HG02759 (cell line): ENCODE measurements around the gene ZCCHC14.
"Not testable (repeated sequence)": the region's sequence is repeated elsewhere in the genome, so short reads cannot be mapped to it uniquely, and the experiment has no call there.

Source experiments
- ATAC-seq: cut with Tn5 transposase; IDR thresholded peaks from one replicate; pipeline ENCODE4 v1.9.1; 2021; ENCODE audit warnings: mild to moderate bottlenecking, moderate library complexity; ENCODE audit not compliant: unreplicated experiment

Gene ZCCHC14

DNA sequence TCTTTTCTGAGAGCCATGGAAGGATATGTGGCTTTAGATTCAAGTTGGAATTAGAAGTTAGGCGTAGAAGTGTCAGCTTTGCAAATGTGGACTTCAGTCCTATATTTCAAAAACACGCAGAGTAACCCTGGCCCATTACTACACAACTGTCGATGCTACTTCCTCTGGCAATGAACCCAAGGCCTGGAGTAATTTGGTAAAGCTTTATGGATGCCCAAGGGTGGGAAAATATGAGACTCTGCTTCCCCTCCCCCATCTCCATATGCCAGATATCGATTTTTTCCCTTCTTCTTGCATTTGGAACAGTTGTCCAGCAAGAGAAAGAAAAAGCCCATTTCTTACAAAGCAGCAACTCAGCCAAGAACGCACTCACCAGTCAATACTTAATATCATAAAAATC, 103.6 kb downstream of the ZCCHC14 start:
- no peak for ATAC-seq

DNA sequence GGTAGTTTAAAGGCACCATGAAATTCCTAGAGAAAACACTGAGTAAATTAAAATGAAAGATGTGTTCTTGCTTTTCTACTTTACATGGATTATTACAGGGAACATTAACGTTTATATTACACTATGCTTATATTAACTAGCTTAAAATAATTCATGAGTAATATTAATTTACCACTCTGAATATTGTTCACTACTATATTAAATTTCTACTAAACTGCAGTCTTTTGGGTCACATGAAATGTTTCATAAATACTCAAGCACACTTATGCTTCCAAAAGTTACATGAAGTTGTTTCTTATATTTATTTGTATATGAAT, 104.0 kb downstream of the ZCCHC14 start:
- no peak for ATAC-seq

DNA sequence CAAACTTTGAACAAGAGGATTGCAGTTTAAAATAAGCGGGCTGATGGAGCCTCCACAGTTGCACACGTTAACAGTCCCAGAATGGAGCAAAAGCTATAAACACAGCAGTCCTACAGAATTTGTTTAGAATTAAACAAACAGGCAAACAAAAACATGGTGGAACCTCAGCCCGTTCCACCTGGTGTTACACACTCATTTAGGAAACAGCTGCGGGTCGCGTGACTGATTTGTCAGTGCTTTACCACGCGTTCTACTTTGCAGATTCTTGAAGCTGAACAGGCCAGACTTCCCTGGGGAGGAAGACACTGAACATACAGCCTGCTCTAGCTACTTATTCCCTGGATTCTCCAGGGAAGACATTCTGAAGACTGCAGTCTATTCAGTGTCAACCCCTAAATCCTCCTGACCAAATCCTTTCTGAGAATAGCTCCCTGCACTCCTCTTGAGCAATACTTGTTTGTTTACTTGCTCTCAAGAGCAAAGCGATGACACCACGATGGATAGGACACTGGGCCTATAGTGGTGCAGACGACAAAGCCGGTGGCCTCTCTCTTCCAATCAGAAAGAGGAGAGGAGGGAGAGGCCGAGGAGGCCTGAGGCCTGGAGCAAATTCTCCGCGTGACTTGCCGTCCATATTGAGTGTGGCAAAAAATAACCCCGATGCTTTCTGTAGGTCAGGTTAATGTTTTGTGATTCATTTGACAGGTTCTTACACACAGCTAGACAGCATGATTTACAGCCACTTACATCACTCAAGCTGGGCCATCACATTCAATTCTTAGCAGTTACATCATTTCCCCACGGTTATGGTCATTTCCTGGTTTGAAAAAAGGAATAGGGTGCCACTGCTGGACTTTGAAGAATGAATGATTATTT, 104.6 kb downstream of the ZCCHC14 start:
- peak; percentile 50 for ATAC-seq

DNA sequence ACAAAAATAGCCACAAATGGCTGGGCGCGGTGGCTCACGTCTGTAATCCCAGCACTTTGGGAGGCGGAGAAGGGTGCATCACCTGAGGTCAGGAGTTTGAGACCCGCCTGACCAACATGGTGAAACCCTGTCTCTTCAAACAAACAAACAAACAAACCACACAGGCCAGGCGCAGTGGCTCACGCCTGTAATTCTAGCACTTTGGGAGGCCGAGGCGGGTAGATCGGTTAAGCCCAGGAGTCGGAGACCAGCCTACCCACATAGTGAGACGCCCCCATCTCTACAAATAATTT, 108.0 kb downstream of the ZCCHC14 start:
- not testable (repeated sequence) for ATAC-seq

DNA sequence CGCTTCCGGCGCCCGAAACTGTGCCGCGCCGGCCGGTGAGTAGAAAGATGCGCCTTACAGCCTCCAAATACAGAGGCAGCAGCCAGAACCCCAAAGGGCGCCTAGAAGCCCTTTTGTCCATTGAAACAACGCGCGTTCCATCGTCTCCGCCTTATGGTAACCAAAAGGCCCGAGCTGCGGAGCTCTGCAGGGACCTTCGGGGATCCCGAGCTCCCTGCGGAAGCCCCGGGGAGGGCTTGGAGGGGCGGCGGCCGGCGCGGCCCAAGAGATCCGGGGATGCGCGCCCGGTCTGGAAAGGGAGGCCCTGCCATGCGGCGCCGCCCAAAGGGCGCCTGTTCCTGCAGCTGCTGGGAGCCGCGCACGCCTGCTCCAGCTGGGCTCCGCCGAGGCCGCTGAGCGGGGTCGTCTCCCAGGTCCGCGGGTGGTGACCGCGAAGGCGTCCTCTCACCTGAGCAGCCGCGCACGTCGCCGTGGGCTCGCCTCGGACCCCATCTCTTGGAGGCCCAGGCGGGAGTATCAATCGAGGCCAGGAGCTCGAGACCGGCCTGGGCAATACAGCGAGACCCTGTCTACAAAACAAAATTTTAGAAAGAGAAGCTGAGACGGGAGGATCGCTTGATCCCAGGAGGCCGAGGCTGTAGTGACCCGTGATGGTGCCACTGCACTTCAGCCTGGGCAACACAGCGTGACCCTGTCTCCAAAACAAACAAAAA, 108.5 kb downstream of the ZCCHC14 start:
- peak; percentile 10 for ATAC-seq

DNA sequence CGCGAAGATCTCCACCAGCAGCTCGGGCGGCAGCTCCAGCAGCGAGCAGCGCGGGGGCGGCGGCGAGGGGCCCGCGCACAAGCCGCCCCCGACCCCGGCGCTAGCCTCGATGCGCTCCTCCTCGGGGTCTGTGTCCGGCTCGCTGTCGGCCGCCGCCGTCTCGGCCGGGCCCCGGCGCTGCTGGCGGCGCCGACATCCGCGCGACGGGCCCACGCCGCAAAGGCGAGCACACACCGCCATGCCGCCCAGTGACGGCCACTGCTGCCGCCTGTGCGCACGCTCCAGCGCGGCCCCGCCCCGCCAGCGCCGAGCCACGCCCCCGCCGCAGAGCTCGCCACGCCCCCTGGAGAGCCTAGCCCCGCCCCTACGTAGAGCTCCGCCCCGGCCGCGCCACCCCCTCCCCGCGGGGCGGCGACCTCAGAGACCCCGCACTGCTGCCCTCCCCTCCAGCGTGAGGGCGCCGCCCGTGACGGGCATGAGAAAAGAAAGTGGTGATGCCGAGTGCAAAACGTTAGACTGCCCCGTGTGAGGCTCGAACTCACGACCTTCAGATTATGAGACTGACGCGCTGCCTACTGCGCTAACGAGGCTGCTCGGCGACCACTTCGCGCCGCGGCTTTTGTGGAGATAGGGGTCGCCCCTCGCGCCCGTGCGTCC, 109.2 kb downstream of the ZCCHC14 start, which contains the start of gene FBXO31:
Gene FBXO31, minus strand, starts transcription at position 272 of the 657 bp plus-strand sequence. Its CDS starts 32 bp downstream, at position 240.
- peak; percentile 58 for ATAC-seq

DNA sequence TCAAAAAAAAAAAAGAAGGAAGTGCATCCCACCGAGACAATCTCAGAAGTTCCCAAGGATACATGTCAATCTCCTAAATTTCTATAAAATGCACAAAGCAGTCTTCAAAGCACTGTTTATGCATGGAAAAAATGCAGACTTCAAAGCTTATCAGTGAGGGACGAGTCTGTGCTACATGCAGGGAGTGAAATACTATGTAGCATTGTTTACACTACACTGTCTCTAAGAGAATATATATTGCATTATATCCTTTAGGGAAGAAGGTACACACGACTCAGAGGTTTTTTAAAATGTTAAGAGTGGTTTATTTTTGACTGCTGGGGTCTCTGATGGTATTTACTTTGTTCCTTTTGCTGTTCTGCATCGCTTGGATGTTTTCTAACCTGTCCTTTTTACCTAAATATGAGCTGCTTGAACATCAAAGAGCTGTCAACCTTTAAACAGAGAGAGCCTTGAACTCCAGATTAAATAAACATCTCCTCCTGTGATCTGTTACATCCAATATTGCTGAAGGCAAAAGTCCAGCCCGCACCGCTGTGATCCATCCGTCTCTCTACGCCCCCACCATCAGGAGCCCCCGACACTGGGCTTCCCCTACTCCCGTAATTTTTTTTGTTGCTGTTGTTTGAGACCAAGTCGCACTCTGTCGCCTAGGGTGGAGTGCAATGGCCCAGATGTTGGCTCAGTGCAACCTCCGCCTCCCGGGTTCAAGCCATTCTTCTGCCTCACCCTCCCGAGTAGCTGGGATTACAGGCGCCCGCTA, 110.6 kb downstream of the ZCCHC14 start:
- ATAC-seq, result no peak

DNA sequence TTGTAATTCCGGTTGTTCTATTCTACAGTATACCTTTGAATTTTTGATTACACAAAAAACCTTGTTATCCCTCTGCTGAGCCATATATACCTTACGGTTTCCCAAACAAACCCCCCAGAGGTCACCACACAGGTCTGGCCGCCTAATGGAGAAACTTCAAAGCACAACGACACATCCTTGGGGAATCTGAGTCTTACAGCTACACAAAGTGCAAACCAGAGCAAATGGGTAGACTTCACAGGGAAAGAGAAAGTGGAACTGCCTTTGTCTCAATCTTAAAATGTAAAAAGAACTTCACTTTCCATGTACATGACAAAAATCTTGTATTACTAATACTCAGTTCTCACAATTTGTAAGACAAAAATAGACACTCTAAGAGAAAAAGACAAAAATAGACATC, 111.9 kb downstream of the ZCCHC14 start:
- ATAC-seq, result no peak

DNA sequence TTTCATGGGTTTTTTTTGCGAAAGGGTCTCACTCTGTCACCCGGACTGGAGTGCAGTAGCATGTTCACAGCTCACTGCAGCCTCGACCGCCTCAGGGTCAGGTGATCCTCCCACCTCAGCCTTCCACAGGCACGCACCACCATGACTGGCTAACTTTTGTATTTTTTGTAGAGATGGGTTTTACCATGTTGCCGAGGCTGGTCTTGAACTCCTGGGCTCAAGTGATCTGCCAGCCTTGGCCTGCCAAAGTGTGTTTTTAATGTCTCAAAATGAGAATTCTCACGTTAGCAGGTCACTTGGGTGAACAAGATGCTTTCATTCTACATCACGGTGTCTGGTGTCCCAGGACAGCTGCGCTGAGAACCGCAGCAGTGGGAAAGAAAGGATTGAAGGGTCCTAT, 112.4 kb downstream of the ZCCHC14 start:
- no peak for ATAC-seq

DNA sequence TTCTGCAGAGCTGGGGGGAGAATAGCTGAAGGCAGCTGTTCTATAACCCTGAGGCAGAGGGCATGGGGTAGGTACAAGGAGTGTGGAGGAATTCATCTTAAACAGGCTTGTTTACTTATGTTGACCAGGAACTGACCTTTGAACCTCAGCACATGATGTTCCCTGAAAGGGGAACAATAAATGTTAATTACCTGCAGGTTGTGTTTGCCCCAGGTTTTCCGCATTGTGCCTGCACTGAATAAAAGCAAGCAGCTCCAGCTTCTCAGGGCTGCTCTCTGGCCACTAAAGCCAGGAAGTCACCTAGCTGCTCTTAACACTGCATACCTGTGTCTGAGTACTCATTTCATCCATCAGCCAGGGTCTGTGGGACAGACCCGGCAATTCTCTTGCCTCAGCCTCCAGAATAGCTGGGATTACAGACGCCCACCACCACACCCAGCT, 113.5 kb downstream of the ZCCHC14 start:
- not testable (repeated sequence) for ATAC-seq

DNA sequence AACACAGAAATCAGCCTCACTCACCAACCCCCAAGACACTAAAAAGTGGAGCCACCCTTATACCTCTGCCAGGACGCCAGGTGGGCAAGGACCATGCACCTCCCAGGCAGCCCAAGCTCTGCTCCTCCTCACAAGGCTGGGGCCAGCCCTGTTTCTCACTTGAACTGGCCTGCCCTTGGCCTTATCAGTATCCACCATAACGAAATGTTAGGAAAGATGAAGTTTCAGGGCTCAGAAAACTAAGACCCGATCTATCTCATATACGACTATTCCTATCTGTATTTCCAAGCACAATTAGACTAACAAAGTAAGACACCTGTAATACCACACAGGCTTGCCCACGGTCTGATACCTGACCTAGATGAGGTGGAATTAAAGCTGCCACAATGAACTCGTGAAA, 116.2 kb downstream of the ZCCHC14 start:
- no peak for ATAC-seq

DNA sequence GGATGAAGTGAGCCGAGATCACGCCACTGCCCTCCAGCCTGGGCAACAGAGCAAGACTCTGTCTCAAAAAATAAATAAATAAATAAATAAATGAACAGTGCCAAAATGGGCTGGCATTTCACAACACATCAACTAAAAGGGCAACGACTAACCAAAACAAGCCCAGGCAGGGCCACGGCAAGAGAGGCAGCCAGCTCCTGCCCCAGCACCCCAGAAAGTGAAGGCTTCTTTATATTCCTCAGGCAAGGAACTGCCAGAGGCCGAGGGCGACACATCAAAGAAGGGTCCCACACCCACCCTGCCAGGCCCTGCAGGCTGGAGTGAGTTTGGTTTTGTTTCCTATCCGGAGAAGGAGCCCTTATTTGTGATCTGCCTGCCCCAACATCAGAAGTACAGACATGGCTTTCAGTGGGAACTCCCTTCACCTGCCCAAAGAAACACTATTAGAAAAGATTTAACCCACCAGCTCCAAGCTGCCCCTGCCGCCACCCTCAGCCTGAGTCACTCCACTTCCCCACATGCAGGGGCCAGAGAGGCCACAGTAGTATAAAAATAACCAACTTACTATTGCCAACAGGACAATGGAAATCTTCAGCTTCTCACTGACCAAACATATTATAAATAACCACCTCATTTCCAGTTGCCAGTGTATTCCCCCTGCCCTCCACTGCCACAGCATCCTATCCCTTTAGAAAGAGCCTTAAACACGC, 117.2 kb downstream of the ZCCHC14 start:
- no peak for ATAC-seq

DNA sequence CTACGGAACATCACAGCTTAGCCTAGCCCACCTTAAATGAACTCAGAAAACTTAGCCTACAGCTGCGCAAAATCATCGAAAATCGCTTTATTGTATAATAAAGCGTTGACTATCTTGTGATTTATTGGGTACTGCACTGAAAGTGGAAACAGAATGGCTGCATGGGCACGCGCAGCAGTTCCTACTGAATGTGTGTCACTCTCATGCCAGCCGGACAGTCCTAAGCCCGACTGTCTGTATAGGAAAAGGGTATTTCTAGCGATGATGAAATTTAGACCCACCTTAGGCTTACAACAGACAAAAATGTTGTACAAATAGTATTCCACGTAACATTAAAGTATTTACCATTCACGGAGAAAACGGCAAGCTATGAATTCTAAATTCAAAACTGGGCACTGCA, 118.5 kb downstream of the ZCCHC14 start:
- ATAC-seq, result no peak

DNA sequence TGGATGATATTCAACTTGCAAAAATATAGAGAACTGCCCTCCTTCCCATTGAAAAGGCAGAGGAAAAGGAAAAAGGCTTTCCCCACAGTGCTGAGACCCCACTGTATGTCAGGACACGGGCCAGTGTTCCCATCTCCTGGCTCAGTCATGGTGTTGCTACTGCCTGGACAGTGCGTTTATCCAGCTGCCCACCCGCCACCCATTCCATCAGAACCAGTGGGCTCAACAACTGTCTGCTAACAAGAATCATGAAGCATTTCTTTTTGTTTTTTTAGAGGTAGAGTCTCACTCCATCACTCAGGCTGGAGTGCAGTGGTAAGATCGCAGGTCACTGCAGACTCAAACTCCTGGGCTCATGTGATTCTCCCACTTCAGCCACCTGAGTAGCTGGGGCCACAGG, 120.5 kb downstream of the ZCCHC14 start:
- no peak for ATAC-seq

DNA sequence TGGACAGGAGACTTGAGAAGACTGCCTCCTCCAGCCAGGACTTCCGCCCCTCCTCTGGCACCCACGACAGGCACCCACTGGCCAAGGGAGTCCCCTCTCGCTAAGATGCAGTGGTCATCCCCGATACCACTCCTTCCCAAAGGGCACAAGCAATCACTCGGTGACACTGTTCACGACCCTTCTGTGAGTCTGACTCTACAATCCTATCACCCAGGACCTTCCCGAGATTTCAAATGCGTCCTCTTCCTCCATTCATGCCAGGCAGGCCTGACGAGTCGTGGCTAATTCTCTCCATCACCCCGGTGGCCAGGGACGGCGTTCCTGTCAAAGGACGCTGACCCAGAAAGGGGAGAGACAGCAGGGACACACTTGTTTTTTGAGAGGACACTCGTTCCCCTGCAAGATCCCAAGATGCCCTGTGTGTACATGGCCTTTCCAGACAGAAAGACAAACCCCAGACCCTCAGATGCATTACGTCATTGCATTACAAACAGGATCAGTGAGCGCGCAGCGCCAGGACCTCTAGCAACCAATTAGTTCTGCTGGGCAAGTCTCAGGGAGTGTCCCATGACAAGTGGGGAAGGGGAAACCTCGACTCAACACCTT, 121.5 kb downstream of the ZCCHC14 start:
- ATAC-seq, result no peak

DNA sequence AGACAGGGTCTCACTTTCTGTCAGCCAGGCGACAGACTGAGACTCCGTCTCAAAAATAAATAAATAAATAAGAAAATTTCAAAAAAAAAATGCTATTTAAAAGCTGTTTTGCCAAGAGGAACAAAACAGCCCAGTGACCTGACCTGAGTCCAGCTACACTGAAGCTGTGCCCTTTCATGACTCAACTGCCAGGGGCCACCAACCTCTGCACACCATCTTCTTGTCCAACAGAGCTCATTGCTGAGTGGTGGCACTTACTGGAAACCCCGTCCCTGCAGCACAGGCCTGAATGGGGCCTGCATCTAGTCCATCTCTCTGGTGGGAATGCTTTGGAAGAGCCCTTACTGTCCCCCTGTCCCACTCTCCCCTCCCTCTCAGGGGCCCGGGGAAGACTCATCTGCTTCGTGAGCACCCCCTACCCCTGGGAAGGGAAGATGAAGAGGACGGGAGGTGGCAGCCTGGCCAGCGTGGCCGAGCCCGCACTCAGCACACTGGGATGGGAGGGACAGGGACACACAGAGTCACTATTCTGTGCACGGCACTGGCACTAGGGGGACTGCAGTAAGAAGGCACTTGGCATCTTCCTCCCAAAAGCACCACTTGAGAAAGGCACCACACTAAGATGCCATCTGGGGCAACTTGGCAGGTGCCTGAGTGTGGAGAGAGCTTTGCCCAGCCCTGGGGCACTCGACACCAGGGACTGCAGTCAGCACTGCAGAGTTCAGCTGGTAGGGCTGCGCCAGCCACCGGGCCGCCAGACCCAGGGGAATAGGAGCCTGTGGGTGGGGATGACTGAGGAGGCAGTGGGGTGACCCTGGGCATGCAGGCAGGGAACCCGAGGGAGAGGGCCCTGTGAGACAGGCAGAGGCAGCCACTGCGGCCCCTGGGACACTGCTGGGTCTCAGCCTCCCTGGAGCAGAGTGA, 122.8 kb downstream of the ZCCHC14 start:
- ATAC-seq, result no peak

DNA sequence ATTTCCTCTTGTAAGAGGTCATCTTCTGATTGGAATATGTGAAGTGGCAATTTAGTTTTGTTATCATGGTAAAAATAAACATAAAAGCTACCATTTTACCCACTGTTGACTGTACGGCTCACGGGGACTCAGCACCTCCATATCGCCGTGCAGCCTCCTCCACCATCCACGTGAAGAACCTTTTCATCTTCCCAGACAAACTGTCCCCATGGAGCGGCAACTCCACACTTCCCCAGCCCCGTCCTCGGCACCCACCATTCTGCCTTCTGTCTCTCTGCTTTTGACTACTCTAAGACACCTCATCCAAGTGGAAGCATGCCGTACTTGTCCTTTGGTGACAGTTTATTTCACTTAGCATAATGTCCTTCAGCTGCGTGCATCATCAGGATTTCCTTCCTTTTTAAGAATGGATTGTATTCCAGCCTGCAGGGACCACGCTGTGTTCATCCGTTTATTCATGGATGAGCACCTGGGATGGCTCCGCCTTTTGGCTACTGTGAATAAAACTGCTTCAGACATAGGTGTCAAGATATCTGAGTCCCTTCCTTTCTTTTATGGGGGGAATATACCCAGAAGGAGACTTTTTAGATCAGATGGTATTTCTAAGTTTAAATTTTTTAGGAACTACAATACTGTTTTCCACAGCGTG, 123.6 kb downstream of the ZCCHC14 start:
- ATAC-seq, result no peak

DNA sequence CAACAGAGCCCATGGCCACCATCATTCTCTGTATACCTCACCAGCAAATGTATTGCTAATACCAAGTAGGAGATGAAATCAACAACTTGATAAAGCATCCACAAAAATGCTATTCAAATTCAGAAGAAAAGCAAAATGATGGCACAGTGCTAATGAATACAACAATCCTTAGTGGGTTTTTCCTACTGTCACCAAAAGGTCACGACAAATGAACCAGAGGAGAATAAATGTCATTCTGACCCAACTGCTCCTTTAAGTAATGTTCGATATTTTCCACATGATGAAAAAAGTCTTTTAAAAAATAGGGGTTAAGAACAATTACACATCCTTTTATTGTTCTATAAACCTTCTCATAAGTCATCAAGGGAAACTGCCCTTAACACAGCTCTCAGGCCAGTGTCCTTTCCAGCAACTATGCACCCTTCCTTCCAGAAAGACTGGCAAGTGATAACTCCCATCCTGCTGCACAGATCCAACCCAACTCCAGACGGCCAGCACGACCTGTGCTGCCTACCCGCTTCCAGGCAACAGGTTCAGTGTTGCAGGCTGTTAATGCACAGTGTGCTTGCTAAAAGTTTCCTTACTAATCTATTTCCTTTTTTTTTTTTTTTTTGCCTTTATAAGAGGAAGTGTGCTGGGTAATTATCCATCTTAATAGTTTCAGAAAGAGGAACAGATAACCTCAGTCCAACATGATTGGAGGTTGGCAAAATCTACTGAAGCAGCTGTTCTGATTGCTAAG, 124.6 kb downstream of the ZCCHC14 start:
- no peak for ATAC-seq
